GM21529 (cell line): ENCODE data around the gene PDZD4.

Experiments
- ATAC-seq: cut with Tn5 transposase; IDR thresholded peaks from one replicate; pipeline ENCODE4 v1.9.1; 2021; ENCODE audit not compliant: unreplicated experiment

PDZD4 gene

DNA sequence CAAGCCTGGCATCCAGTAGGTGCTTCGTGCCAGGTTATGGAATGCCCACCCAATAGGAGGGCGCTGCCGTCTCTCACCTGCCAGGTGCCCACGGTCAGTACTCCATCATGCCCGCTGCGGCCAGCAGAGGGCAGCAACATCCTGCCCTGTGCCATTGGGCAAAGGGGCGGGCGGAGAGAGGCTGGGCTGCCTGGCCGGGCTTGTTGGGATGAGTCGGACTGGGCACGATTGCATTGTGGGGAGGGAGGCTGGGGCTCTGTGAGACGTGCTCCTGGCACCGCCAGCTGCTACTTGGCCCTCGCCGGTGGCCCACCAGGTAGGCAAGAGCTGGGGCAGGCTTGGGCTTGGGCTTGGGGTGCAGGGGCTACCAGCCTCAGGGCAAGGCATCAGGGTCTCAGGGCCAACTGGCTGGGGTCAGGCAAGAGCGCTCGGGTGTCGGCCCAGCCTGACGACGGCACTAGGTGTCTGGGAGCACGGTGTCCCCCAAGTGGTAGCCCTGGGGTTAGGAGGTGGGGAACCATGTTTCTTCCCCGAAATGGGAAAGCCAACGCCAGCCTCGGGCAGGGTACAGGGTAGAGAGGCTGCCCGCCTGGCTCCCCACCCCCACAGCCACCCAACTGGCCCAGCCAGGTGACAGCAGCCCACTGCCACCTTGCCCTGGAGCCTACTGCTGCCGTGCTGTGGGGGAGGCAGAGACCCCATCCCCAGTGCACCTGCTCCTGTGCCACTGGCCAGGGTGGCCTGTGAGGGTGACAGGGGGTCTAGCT, 66.2 kb downstream of the PDZD4 start, which contains the start of gene PLXNB3:
Gene PLXNB3, plus strand, starts transcription at position 261 of the 767 bp plus-strand sequence. CDS start 1,287 bp downstream, outside the sequence.
- peak; percentile 68 for ATAC-seq

DNA sequence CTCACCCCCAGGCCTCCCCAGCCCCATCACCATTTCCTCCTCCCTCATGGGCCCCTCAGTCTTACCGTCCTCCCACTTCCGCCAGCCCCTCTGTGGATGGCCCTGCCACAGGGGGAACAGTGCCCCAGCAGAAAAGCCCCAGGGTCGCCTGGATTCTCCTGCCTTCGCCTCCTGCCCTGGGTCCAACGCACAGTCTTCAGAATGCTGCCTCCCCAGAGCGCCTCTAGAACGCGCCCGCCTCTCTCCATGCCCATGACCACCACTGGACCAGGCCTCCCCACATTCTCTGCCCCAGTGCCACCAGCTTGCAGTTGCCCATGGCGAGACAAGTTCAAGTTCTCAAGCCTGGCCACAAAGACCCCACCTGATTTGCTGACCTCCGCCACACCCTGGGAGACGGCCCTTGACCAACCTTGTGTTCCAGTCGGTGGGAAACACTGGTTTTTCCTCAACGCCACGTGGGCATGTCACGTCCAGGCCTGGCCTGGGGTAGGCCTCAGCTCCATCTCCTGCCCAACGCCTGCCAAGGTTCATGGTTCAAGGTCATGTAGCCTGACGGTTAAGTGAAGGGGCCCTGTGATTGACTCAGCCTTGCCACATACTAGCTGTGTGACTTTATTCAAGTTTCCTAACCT, 66.9 kb downstream of the PDZD4 start:
- ATAC-seq: no peak

DNA sequence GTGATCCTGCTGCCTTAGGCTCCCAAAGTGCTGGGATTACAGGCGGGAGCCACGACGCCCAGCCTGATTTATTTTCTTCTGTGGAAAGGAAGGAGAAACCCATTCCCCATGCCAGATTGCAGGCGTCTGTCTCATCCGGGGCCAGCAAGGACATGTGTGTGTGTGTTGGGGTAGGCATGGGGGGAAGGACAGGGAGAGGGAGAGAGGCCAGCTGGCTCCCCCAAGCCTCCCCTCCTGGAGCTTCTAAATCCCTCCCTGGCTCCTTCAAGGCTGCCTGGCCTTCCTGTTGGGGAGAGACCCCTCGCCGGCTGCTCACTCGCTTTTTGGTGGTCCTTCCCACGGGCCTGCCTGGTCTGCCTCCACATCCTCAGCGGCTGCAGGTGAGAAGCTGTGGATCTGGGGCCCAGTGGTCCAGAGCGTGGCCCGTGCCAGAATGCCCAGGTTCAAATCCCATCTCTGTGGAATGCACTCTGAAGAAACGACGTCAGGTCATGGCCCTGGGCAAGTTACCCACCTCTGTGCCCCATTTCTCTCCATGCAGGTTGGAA, 67.6 kb downstream of the PDZD4 start:
- no peak for ATAC-seq

DNA sequence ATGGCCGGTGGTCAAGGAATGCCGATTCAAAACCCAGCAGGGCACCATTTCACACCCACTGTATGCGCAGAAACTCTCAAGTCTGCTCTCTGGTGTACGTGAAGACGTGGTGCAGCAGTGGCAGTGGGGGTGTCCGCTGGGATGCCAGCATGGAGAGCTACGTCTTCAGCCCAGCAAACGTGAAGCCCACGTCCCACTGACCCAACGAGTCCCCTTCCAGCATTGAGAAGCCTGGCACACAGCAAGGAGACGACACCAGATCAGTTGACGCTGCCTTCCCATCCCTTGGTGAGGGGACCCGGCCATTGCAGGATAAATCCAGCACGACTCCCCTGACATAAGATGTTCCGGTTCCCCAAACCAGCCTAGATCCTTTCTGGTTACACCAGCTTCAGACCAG, 68.5 kb downstream of the PDZD4 start:
- no peak for ATAC-seq

DNA sequence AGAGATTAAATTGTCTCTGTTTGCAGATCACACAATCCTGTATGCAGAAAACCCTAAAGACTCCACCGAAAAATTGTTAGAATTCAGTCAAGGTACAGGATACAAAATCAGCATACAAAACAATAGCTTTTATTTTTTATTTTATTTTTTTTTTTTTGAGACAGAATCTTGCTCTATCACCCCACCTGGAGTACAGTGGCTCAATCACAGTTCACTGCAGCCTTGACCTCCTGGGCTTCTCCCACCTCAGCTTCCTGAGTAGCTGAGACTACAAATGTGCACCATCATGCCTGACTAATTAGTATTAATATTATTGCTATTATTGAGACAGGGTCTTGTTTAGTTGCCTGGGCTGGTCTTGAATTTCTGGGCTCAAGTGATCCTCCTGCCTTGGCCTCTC, 75.2 kb downstream of the PDZD4 start:
- no peak for ATAC-seq
